NCI-H2029 treated with DMSO at 0.1 percent for 48 hours (cell line): ENCODE results near the gene TAP1.
A peak's percentile ranks its signal among the peaks of the same experiment; 100 is the strongest.

Experiments
- DNase-seq: peaks from one replicate; lab custom pipeline; 2025; lab: John Stamatoyannopoulos, UW

Gene TAP1

DNA sequence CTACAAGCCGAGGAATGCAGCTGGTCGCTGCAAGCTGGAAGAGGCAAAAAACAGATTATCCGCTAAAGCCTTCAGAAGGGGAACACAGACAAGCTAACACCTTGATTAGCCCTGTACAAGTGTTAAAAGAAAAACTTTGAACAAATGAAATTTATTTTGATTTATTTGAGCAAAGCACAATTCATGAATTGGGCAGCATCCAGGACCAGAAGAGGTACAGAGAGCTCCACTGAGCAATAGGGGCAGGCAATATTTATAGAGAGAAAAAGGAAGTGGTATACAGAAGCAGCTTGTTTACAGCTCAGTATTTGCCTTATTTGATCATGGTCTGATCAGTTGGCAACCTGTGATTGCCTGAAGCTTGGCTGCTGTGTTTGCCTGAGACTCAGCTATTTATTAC, 54.3 kb downstream of the TAP1 start:
- DNase-seq = no peak

DNA sequence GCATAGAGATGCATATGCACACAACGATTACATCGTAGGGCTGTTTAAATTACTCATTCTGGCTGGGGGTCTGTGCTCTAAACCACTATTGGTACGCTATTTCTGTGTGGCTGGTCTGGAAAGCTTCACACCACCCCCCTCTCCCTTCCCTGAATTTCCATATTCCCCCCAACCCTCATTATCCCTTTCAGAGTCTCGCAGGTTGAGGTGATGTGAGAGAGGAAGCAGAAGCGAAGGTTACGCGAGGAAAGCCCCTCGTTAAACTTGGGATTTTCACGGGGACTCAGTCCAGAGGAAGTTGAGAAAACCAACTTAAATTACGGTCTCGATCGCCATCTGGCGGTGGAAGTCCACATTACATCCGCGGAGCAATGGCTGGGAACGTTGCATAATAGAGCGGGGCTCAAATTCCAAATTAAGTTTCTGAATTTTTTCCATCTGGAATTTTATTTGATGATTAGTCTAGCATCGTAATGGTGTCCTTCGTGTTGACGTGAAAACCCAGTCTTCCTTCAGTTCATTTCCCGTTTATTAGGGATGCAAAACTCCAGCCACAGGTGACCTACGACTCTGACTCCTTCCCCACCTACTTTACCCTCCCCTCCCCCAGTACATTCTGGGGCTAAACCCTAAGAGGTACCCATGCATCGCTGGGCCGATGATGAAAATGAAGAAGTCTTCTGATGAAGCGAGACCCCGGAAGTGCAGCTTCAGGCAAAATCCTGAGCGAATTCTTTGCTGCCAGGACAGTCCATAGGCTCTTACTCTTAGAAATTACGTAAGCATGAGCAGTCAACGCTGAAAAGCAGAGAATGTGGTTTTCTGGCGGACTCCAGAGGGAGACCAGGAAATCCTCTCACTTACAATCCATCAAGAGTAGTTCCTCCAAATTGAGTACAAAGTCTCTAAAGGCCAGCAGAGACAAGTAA, 56.4 kb downstream of the TAP1 start:
- peak; percentile 14 for DNase-seq
